Measurements from ENCODE around the gene POU5F1. TPM values are rescaled to one million over a fixed set of nuclear protein-coding genes. Genes with fewer than 3 reads are reported as not detected.

POU5F1 gene
- total RNA-seq, 1 donor from 2014 or later = 0.53 TPM

DNA sequence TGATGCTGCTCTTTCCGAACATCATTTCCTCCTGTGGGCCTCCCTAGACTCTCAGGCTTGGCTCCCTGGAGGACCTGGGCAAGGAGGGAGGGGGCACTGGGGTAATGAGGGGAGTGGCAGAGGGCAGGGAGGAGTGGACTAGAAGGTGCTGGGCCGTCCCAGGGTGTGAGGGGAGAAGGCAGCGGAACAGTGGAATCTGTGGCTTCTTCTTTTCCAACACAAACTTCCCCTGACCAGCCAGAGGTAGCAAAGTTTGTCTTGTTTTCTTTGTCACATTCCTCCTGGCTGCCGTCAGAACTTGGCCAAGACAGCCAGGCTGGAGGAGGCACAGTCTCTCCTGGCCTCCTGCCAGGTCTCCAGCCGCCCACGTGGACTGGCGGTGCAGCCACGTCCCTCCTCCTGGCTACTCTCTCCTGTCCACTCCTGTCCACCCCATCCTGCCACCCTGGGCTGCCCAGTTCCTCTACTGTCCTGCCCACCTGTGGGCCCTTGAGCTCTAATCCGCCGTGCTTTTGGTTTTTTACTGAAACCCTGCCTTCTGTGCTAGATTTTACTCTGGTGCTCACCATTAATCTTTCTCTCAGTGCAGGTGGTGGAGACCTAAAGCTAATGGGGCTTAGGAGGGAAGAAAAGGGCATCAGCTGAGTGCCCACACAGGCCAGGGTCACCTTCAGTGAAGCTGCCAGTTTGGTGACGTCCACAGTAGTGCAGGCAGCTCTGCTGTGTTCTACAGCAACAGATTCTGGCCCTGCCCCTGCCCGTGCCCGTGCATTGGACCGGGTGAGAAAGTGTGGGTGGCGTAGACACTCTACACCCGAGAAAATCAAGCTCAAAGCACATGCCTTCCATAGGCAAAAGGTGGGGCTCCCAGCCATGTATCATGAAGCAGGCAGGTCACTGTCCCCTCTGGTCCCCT, 47.4 kb downstream of the POU5F1 start:
- FAIRE-seq (no peak), DNase-seq (ENCODE audit: low read depth) (peak; percentile 71)
- H3K36me3 ChIP-seq (ENCODE audit: control insufficient read depth, insufficient read depth, low read length) = peaks cover 1% of the 10 kb centered on the region
- no peak for TF ChIP-seq CTCF (IDR thresholded peaks at IDR 0.05; ENCODE audit: insufficient read depth, low read length, severe bottlenecking)
- H3K27me3 ChIP-seq (ENCODE audit: control insufficient read depth, insufficient read depth, low read length) = no peaks in the 10 kb centered on the region
- H3K4me3 ChIP-seq (ENCODE audit: low read depth, low read length) = no peak overlapping the region

- no peak for TF ChIP-seq CTCF (IDR thresholded peaks at IDR 0.05; ENCODE audit: insufficient read depth, low read length, severe bottlenecking)
These were observed 49.2 kb downstream of the POU5F1 start for GRCh38 chr6:31121131-31121790.

DNA sequence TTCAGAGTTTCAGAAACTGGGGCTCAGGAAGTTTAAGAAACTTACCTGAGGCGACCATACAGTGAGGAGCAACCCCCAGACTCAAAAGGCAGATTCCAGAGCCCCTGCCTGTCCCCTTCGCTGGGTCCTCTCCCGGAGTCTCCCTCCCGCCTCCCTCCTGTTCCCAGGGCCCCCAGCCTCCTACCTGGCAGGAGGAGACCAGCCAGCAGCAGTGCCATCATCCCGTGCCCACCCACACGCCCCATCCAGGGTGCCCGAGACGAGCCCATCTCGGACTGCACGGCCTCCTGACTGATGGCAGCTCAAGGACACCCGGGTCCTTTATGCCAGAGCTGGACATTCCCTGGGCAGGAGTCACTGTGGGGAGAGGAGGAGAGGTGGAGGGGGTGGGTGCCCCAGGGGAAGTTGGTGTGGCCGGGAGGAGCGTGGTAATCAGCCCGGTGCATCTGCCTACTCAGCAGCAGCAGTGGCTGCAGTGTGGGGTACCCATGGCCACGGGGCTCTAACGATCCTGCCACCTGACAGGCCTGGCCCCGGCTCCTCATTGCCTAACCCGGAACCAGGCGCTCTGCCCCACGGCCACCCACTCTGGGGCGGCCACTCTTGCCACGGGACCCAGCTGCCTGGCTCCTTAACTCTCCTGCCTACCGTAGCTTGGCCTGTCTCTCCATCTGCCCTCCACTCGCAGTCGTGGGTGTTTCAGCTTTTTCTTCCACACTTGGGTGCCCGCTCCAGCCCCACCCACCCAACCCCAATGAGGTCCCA, 50.1 kb downstream of the POU5F1 start, which contains the start of gene CDSN:
CDSN (minus strand) TSS at position 296 of the 765 bp plus-strand sequence; CDS start at position 269, 27 bp downstream.
- TF ChIP-seq CTCF (IDR thresholded peaks at IDR 0.05; ENCODE audit: insufficient read depth, low read length, severe bottlenecking) = no peak
- H3K36me3 ChIP-seq (ENCODE audit: control insufficient read depth, insufficient read depth, low read length) = peaks cover 1% of the 10 kb centered on the region
- FAIRE-seq (no peak), DNase-seq (ENCODE audit: low read depth) (no peak)
- no peaks in the 10 kb centered on the region for H3K27me3 ChIP-seq (ENCODE audit: control insufficient read depth, insufficient read depth, low read length)
- H3K4me3 ChIP-seq (ENCODE audit: low read depth, low read length) = no peak within 1 kb of the TSS

More at GRCh38 chr6:31121131-31121790, 49.2 kb downstream of the POU5F1 start:
- Histone ChIP-seq H3K27me3 (ENCODE audit: control insufficient read depth, insufficient read depth, low read length) (no peaks in the 10 kb centered on the region), H3K4me3 (ENCODE audit: low read depth, low read length) (no peak overlapping the region), H3K36me3 (ENCODE audit: control insufficient read depth, insufficient read depth, low read length) (peaks cover 1% of the 10 kb centered on the region)
- no peak for DNase-seq (ENCODE audit: low read depth)
- FAIRE-seq = no peak

DNA sequence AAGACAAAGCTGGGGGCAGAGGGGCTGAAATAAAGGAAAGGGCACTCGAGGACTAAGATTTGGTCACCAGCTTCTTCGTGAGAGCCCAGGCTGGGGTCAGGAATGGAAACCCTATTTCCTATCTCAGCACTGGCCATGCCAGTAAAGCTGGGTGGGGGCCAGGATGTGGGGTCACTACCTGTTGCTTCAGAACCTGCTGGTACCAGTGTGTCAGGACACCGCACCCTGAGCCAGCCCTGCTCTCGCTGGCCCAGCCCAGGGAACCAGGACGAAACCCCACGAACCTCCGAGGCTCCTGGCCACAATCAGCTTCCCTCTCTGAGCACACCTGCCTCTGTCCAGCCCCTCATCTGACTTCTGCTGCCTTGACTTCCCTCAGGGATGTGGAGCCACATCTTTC, 52.3 kb downstream of the POU5F1 start:
- Histone ChIP-seq H3K27me3 (ENCODE audit: control insufficient read depth, insufficient read depth, low read length) (no peaks in the 10 kb centered on the region), H3K4me3 (ENCODE audit: low read depth, low read length) (no peak overlapping the region), H3K36me3 (ENCODE audit: control insufficient read depth, insufficient read depth, low read length) (peaks cover 1% of the 10 kb centered on the region)
- TF ChIP-seq CTCF (IDR thresholded peaks at IDR 0.05; ENCODE audit: insufficient read depth, low read length, severe bottlenecking) = no peak
- FAIRE-seq = peak; percentile 52
- DNase-seq (ENCODE audit: low read depth) = no peak

DNA sequence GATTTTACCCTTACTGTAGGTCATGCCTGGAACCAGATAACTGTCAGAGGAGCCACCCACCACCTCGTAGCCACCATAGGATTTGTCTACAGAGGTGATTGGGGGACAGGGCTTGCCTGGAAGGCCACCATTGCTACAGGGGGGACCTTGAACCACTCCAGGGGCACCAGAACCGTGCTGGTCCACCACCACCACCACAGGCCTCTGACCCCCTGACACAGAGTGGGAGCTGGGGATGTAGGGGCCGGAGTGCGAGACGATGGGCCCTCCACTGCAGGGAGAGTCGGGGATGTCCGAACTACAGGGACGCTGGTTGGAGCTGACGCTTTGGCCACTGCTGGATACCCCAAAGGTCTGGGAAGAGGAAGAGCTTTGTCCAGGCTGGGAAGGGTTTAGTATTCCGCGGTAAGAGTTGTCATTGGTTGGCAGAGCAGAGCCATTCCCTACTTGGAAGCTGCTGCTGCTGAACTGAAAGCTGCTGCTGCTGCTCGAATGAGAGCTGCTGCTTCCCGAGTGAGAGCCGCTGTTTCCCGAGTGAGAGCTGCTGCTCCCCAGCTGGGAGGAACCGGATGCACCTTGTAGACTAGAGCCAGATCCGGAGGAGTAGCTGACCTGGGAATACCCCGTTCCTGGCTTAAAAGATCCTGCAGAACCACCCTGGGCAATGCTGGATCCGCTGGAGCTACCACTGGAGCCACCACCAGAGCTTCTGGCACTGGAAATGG, 53.7 kb downstream of the POU5F1 start:
- no peak for DNase-seq (ENCODE audit: low read depth)
- FAIRE-seq = no peak
- H3K27me3 ChIP-seq (ENCODE audit: control insufficient read depth, insufficient read depth, low read length) = no peaks in the 10 kb centered on the region
- no peak overlapping the region for H3K4me3 ChIP-seq (ENCODE audit: low read depth, low read length)
- peaks cover 1% of the 10 kb centered on the region for H3K36me3 ChIP-seq (ENCODE audit: control insufficient read depth, insufficient read depth, low read length)
- no peak for TF ChIP-seq CTCF (IDR thresholded peaks at IDR 0.05; ENCODE audit: insufficient read depth, low read length, severe bottlenecking)
